ENCODE data around the gene DNAL1.

- TF ChIP-seq CTCF (IDR thresholded peaks at IDR 0.05) (peak; percentile 30), EZH2 (IDR thresholded peaks at IDR 0.05) (no peak)
Measured at GRCh38 chr14:73746520-73747378, 102.0 kb downstream of the DNAL1 start.
